ENCODE results near the gene ST6GALNAC5. TPM values are rescaled to one million over a fixed set of nuclear protein-coding genes. Genes with fewer than 3 reads are reported as not detected.

The ST6GALNAC5 gene
- total RNA-seq, 2 experiments from 2014 or later, result not detected

DNA sequence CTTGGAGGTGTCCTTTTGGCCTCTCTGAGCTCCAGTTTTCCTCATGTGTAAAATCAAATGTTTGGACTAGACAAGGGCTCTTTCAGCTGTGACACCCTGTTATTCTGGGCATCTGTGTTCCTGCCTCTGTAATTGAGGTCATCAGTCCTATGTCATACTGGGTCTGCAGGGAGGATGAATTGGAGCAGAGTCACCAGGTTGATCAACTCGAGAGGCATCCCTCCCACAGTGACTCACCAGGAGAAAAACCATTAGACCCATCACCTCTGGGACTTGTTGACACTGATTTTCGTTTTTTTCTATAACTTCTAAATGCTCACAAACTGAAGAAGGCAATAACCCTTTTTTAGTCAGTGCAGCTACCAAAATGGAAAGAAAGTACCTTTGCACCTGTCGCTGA is 82.2 kb downstream of the ST6GALNAC5 start:
- Histone ChIP-seq H3K4me3 (ENCODE audit: low read length) (no peak overlapping the region), H3K36me3 (ENCODE audit: insufficient read depth, low read length) (no peaks in the 10 kb centered on the region), H3K27ac (ENCODE audit: low read depth in 1 of 2, low read length in 2 of 2) (no peak overlapping the region), H3K27me3 (ENCODE audit: control insufficient read depth in 1 of 2, insufficient read depth in 2 of 2, low read length in 2 of 2) (no peaks in the 10 kb centered on the region), H3K4me1 (ENCODE audit: insufficient read depth, low read length) (no peaks in the 10 kb centered on the region), H3K9me3 (ENCODE audit: control insufficient read depth in 1 of 2, insufficient read depth in 1 of 2, low read length in 2 of 2) (no peaks in the 10 kb centered on the region)
- intact Hi-C loops (cut with DNase I, micrococcal nuclease), result no loop called here
- DNase-seq, result no peak
- H3K27me3 Mint-ChIP-seq, result no peaks in the 10 kb centered on the region
- ATAC-seq (ENCODE audit: poor library complexity), result no peak
- no peaks in the 10 kb centered on the region for H3K4me1 Mint-ChIP-seq (ENCODE audit: low read depth)
- POLR2A ChIA-PET, result no interaction called here
- TF ChIP-seq, protein P1, sequence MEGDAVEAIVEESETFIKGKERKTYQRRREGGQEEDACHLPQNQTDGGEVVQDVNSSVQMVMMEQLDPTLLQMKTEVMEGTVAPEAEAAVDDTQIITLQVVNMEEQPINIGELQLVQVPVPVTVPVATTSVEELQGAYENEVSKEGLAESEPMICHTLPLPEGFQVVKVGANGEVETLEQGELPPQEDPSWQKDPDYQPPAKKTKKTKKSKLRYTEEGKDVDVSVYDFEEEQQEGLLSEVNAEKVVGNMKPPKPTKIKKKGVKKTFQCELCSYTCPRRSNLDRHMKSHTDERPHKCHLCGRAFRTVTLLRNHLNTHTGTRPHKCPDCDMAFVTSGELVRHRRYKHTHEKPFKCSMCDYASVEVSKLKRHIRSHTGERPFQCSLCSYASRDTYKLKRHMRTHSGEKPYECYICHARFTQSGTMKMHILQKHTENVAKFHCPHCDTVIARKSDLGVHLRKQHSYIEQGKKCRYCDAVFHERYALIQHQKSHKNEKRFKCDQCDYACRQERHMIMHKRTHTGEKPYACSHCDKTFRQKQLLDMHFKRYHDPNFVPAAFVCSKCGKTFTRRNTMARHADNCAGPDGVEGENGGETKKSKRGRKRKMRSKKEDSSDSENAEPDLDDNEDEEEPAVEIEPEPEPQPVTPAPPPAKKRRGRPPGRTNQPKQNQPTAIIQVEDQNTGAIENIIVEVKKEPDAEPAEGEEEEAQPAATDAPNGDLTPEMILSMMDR (IDR thresholded peaks at IDR 0.05), result no peak
- no peak overlapping the region for H3K27ac Mint-ChIP-seq
- H3K36me3 Mint-ChIP-seq (ENCODE audit: low read depth), result no peaks in the 10 kb centered on the region
- CTCF ChIA-PET, result no interaction called here
- no peaks in the 10 kb centered on the region for H3K9me3 Mint-ChIP-seq
- no peak overlapping the region for H3K4me3 Mint-ChIP-seq

DNA sequence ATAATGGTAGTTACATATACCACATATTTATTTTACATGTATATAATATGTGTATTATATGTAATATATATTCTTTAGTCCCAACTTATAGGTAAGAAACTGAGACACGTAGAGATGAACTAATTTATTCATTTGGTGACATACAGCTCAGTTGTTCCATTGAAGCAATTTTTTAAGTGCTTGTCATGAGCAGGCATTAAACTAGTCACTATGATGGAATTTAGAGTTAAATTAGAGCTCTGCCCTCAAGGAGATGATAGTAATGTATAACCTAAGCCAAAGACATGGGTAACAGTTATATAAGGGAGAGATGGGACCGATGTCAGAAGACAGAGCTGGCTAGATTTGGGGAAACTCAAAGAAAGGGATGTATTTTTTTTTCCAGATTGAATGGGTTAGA is 83.0 kb downstream of the ST6GALNAC5 start:
- ChIA-PET CTCF (no interaction called here), POLR2A (no interaction called here)
- no peak for DNase-seq
- H3K4me1 ChIP-seq (ENCODE audit: insufficient read depth, low read length), result no peaks in the 10 kb centered on the region
- H3K4me3 ChIP-seq (ENCODE audit: low read length), result no peak overlapping the region
- H3K27ac Mint-ChIP-seq, result no peak overlapping the region
- TF ChIP-seq, protein P1 (IDR thresholded peaks at IDR 0.05), result no peak
- H3K9me3 ChIP-seq (ENCODE audit: control insufficient read depth in 1 of 2, insufficient read depth in 1 of 2, low read length in 2 of 2), result no peaks in the 10 kb centered on the region
- no peaks in the 10 kb centered on the region for H3K27me3 Mint-ChIP-seq
- H3K36me3 Mint-ChIP-seq (ENCODE audit: low read depth), result no peaks in the 10 kb centered on the region
- H3K27me3 ChIP-seq (ENCODE audit: control insufficient read depth in 1 of 2, insufficient read depth in 2 of 2, low read length in 2 of 2), result no peaks in the 10 kb centered on the region
- H3K9me3 Mint-ChIP-seq, result no peaks in the 10 kb centered on the region
- H3K36me3 ChIP-seq (ENCODE audit: insufficient read depth, low read length), result no peaks in the 10 kb centered on the region
- no peaks in the 10 kb centered on the region for H3K4me1 Mint-ChIP-seq (ENCODE audit: low read depth)
- intact Hi-C loops (cut with DNase I, micrococcal nuclease), result no loop called here
- no peak overlapping the region for H3K4me3 Mint-ChIP-seq
- no peak overlapping the region for H3K27ac ChIP-seq (ENCODE audit: low read depth in 1 of 2, low read length in 2 of 2)
- ATAC-seq (ENCODE audit: poor library complexity), result no peak

DNA sequence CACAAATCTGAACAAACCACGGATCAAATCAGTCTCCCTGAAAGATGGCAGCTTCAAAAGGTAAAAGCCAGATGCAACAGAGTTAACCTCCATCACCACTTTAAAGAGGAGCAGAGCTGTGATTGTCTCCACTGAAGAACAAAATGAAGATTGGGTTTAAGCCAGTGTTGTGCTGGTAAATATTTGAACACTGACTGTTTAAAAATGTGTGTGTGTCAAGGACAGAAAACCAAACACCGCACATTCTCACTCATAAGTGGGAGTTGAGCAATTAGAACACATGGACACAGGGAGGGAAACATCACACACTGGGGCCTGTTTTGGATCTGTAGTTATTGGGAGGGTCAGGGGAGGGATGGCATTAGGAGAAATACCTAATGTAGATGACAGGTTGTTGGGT is 83.9 kb downstream of the ST6GALNAC5 start:
- ChIA-PET POLR2A (no interaction called here), CTCF (no interaction called here)
- Mint-ChIP-seq H3K27me3 (no peaks in the 10 kb centered on the region), H3K36me3 (ENCODE audit: low read depth) (no peaks in the 10 kb centered on the region), H3K4me1 (ENCODE audit: low read depth) (no peaks in the 10 kb centered on the region), H3K27ac (no peak overlapping the region), H3K4me3 (no peak overlapping the region), H3K9me3 (no peaks in the 10 kb centered on the region)
- Histone ChIP-seq H3K36me3 (ENCODE audit: insufficient read depth, low read length) (no peaks in the 10 kb centered on the region), H3K4me3 (ENCODE audit: low read length) (no peak overlapping the region), H3K27ac (ENCODE audit: low read depth in 1 of 2, low read length in 2 of 2) (no peak overlapping the region), H3K9me3 (ENCODE audit: control insufficient read depth in 1 of 2, insufficient read depth in 1 of 2, low read length in 2 of 2) (no peaks in the 10 kb centered on the region), H3K4me1 (ENCODE audit: insufficient read depth, low read length) (no peaks in the 10 kb centered on the region), H3K27me3 (ENCODE audit: control insufficient read depth in 1 of 2, insufficient read depth in 2 of 2, low read length in 2 of 2) (no peaks in the 10 kb centered on the region)
- intact Hi-C loops (cut with DNase I, micrococcal nuclease), result no loop called here
- DNase-seq (no peak), ATAC-seq (ENCODE audit: poor library complexity) (no peak)
- TF ChIP-seq, protein P1 (IDR thresholded peaks at IDR 0.05), result no peak
